Mucosa of descending colon (tissue), 3 donors: ENCODE measurements around the gene MBTD1. TPM values are rescaled to one million over a fixed set of nuclear protein-coding genes. Genes with fewer than 3 reads are reported as not detected.

Source experiments
- ATAC-seq: fragments of 200-7000 bp; cut with Tn5 transposase; one replicate; pipeline ENCODE4 v1.9.1; 2020; ENCODE audit warnings: mild to moderate bottlenecking, moderate library complexity
- DNase-seq, 3 donors: peaks; one replicate each; pipeline ENCODE4 v3.0.0-alpha.2; 2020
- H3K36me3 ChIP-seq: fragments of 200-600 bp; one replicate; pipeline ENCODE4 v1.8.0; 2021; ENCODE audit warnings: low read depth, mild to moderate bottlenecking
- H3K4me1 ChIP-seq: fragments of 200-600 bp; one replicate; pipeline ENCODE4 v1.8.0; 2021; ENCODE audit warnings: low read depth, mild to moderate bottlenecking
- H3K4me3 ChIP-seq: fragments of 200-600 bp; one replicate; pipeline ENCODE4 v1.8.0; 2021; ENCODE audit warnings: mild to moderate bottlenecking
- H3K9me3 ChIP-seq: fragments of 200-600 bp; one replicate; pipeline ENCODE4 v1.8.0; 2021; ENCODE audit warnings: mild to moderate bottlenecking
- CTCF ChIP-seq: fragments of 200-600 bp; IDR thresholded peaks from one replicate; pipeline ENCODE4 v1.8.0; 2022; ENCODE audit warnings: antibody characterized with exemption, mild to moderate bottlenecking
- intact Hi-C, 2 donors: fragments of 100-400 bp; cut with DNase I in 1 of 2; cut with micrococcal nuclease in 1 of 2; formaldehyde crosslinking; loops; one replicate each; pipeline versions ENCODE4 v1.11.0 to v1.11.1; 2022; cut with DNase I, micrococcal nuclease
- total RNA-seq, 3 donors: library from RNA; stranded (reverse); fragmentation: NEBNext Ultra II Directional in 2 of 3; extraction: Animal tissue kit (Norgen Biotek cat#: 25700) in 2 of 3; gene quantifications; one replicate each; pipeline versions ENCODE4 v1.2.1 to v1.2.4, GENCODE V29; 2021 to 2023
- donor health status: DM: no; HTN: no; CAD: no; lungs with moderate emphysema.
- donor health status: DM: no; HTN: no; CAD: no.
- donor health status: DM: no; HTN: yes; CAD: no.

MBTD1 gene
- total RNA-seq, 3 donors from 2014 or later = 13.7 to 19.5 (median 15.9) TPM

GRCh38 chr17:51217946-51218345 lies 41.9 kb downstream of the MBTD1 start:
- ATAC-seq (no peak), DNase-seq (no peak)
- no peaks in the 10 kb centered on the region for H3K36me3 ChIP-seq
- H3K4me1 ChIP-seq = no peaks in the 10 kb centered on the region
- no peak overlapping the region for H3K4me3 ChIP-seq
- no peak for TF ChIP-seq CTCF
- no peaks in the 10 kb centered on the region for H3K9me3 ChIP-seq
- intact Hi-C loops = no loop called here

- no peak for TF ChIP-seq CTCF
- no peaks in the 10 kb centered on the region for H3K4me1 ChIP-seq
- H3K36me3 ChIP-seq = no peaks in the 10 kb centered on the region
- intact Hi-C loops = no loop called here
- ATAC-seq (no peak), DNase-seq (no peak)
- H3K9me3 ChIP-seq = no peaks in the 10 kb centered on the region
- H3K4me3 ChIP-seq = no peak overlapping the region
Measured at GRCh38 chr17:51214920-51215319, 44.9 kb downstream of the MBTD1 start.

- DNase-seq = no peak
- H3K4me1 ChIP-seq = no peaks in the 10 kb centered on the region
- intact Hi-C loops = no loop called here
- ATAC-seq = no peak
- no peaks in the 10 kb centered on the region for H3K9me3 ChIP-seq
- H3K36me3 ChIP-seq = no peaks in the 10 kb centered on the region
- H3K4me3 ChIP-seq = no peak overlapping the region
- no peak for TF ChIP-seq CTCF
Measured at GRCh38 chr17:51203838-51204237, 56.0 kb downstream of the MBTD1 start.

GRCh38 chr17:51200846-51201245 lies 59.0 kb downstream of the MBTD1 start:
- no peaks in the 10 kb centered on the region for H3K9me3 ChIP-seq
- TF ChIP-seq CTCF = no peak
- intact Hi-C loops = no loop called here
- DNase-seq = no peak
- ATAC-seq = no peak
- no peaks in the 10 kb centered on the region for H3K36me3 ChIP-seq
- no peaks in the 10 kb centered on the region for H3K4me1 ChIP-seq
- H3K4me3 ChIP-seq = no peak overlapping the region

GRCh38 chr17:51200295-51200694 lies 59.6 kb downstream of the MBTD1 start:
- DNase-seq (no peak), ATAC-seq (no peak)
- no peak for TF ChIP-seq CTCF
- Histone ChIP-seq H3K9me3 (no peaks in the 10 kb centered on the region), H3K4me3 (no peak overlapping the region), H3K36me3 (no peaks in the 10 kb centered on the region), H3K4me1 (no peaks in the 10 kb centered on the region)
- intact Hi-C loops = no loop called here

GRCh38 chr17:51197754-51198153 lies 62.1 kb downstream of the MBTD1 start:
- intact Hi-C loops = no loop called here
- no peak for ATAC-seq

More at GRCh38 chr17:51197754-51198153, 62.1 kb downstream of the MBTD1 start:
- no peaks in the 10 kb centered on the region for H3K9me3 ChIP-seq
- H3K4me3 ChIP-seq = no peak overlapping the region
- no peak for DNase-seq
- H3K4me1 ChIP-seq = no peaks in the 10 kb centered on the region
- no peaks in the 10 kb centered on the region for H3K36me3 ChIP-seq
- TF ChIP-seq CTCF = no peak
